Spleen (tissue), 11 donors: ENCODE results near the gene BCO1. TPM values are rescaled to one million over a fixed set of nuclear protein-coding genes. Genes with fewer than 3 reads are reported as not detected.

Experiments
- DNase-seq: peaks from one replicate; pipeline ENCODE4 v3.0.0-alpha.2; 2020
- H3K27ac ChIP-seq, 8 donors: fragments of 200-600 bp; sonication (generic) in 7 of 8; 1 replicate in 4 of 8; 2 replicates in 4 of 8; pipeline versions ENCODE4 v1.5.0 to v1.8.0; 2016 to 2021; ENCODE audit warnings: inconsistent platforms in 4 of 8, mild to moderate bottlenecking in 4 of 8, moderate library complexity in 1 of 8
- H3K27me3 ChIP-seq, 7 donors: fragments of 200-600 bp; sonication (generic) in 6 of 7; replicated peaks in 1 of 7; 1 replicate in 4 of 7; 2 replicates in 3 of 7; pipeline versions ENCODE4 v1.5.0 to v1.8.0; 2016 to 2021; ENCODE audit warnings: inconsistent platforms in 3 of 7, mild to moderate bottlenecking in 1 of 7
- H3K36me3 ChIP-seq, 6 donors: fragments of 200-600 bp; sonication (generic) in 5 of 6; 1 replicate in 4 of 6; 2 replicates in 2 of 6; pipeline versions ENCODE4 v1.5.0 to v1.8.0; 2016 to 2021; ENCODE audit warnings: inconsistent platforms in 2 of 6
- H3K4me1 ChIP-seq, 6 donors: fragments of 200-600 bp; sonication (generic) in 5 of 6; 1 replicate in 3 of 6; 2 replicates in 3 of 6; pipeline versions ENCODE4 v1.5.0 to v1.8.0; 2016 to 2021; ENCODE audit warnings: inconsistent platforms in 3 of 6
- H3K4me3 ChIP-seq, 8 donors: fragments of 200-600 bp; sonication (generic) in 7 of 8; 1 replicate in 4 of 8; 2 replicates in 4 of 8; pipeline versions ENCODE4 v1.5.0 to v1.8.0; 2016 to 2021; ENCODE audit warnings: inconsistent platforms in 4 of 8, mild to moderate bottlenecking in 4 of 8, moderate library complexity in 2 of 8
- H3K9me3 ChIP-seq, 8 donors: fragments of 200-600 bp; sonication (generic) in 7 of 8; 1 replicate in 4 of 8; 2 replicates in 4 of 8; pipeline versions ENCODE4 v1.5.0 to v1.8.0; 2016 to 2021; ENCODE audit warnings: inconsistent platforms in 4 of 8
- POLR2A ChIP-seq, 3 donors: fragments of 450-650 bp; IDR thresholded peaks; one replicate each; pipeline ENCODE4 v1.5.1; 2017; ENCODE audit warnings: antibody characterized with exemption in 3 of 3, mild to moderate bottlenecking in 1 of 3
- POLR2AphosphoS5 ChIP-seq, 3 donors: sonication (generic); formaldehyde crosslinking; IDR thresholded peaks; one replicate each; pipeline ENCODE4 v1.5.1; 2017; ENCODE audit warnings: antibody characterized with exemption in 3 of 3
- WGBS, 5 donors: extraction: QIAGEN DNeasy Blood & Tissue Kit in 3 of 5; methylation state at CpG; one replicate each; pipeline versions ENCODE4 v1.1.5 to v1.1.7; 2013 to 2018; 5-methylcytosine and 5-hydroxymethylcytosine counted together
- intact Hi-C: fragments of 100-400 bp; cut with DNase I; formaldehyde crosslinking; loops from one replicate; pipeline ENCODE4 v1.15.0; 2023; ENCODE audit warnings: low total_unique reads
- polyA plus RNA-seq, 3 donors: library from polyadenylated mRNA; stranded (reverse); fragments of 200-250 nt; gene quantifications; one replicate each; pipeline ENCODE4 v1.2.1, GENCODE V29; 2013
- total RNA-seq, 7 donors: library from RNA; depleted of rRNA in 3 of 7; stranded (reverse); fragments of >200 nt in 3 of 7; fragmentation: NEBNext Ultra II Directional in 4 of 7; extraction: Animal tissue kit (Norgen Biotek cat#: 25700) in 4 of 7; gene quantifications; one replicate each; pipeline versions ENCODE4 v1.1.0 to v1.2.1, GENCODE V29; 2016 to 2021
- TF ChIP-seq, protein P1 (sequence below), 11 experiments: fragments of 200-600 bp in 7 of 11; fragments of 450-650 bp in 4 of 11; sonication (generic) in 4 of 11; IDR thresholded peaks in 8 of 11; conservative IDR thresholded peaks in 3 of 11; 1 replicate in 7 of 11; 2 replicates in 4 of 11; pipeline versions ENCODE4 v1.4.0 to v1.8.0; 2016 to 2021; ENCODE audit warnings: antibody characterized with exemption in 11 of 11, inconsistent platforms in 4 of 11, mild to moderate bottlenecking in 1 of 11
- donor health status: healthy with polysubstance abuse.
- donor health status: DM: no; HTN: no; CAD: no; lungs with moderate emphysema.
- donor health status: DM: no; HTN: no; CAD: no.
- donor health status: Bipolar disorder and iron deficiency.
- donor health status: healthy.
- donor health status: DM: no; HTN: no; CAD: no.
- donor health status: DM: yes; HTN: yes; CAD: no.

BCO1 gene
- total and polyA plus RNA-seq, 10 donors: not detected

GRCh38 chr16:81210807-81211206 is 27.7 kb upstream of the BCO1 start:
- no peaks in the 10 kb centered on the region for H3K36me3 ChIP-seq
- no peaks in the 10 kb centered on the region for H3K4me1 ChIP-seq
- no peak overlapping the region for H3K4me3 ChIP-seq
- peaks cover 0 to 53% (median 0%) of the 10 kb centered on the region in 7 donors for H3K27me3 ChIP-seq
- TF ChIP-seq POLR2A (IDR thresholded peaks at IDR 0.05) (no peak), POLR2AphosphoS5 (IDR thresholded peaks at IDR 0.05) (no peak)
- TF ChIP-seq, protein P1, sequence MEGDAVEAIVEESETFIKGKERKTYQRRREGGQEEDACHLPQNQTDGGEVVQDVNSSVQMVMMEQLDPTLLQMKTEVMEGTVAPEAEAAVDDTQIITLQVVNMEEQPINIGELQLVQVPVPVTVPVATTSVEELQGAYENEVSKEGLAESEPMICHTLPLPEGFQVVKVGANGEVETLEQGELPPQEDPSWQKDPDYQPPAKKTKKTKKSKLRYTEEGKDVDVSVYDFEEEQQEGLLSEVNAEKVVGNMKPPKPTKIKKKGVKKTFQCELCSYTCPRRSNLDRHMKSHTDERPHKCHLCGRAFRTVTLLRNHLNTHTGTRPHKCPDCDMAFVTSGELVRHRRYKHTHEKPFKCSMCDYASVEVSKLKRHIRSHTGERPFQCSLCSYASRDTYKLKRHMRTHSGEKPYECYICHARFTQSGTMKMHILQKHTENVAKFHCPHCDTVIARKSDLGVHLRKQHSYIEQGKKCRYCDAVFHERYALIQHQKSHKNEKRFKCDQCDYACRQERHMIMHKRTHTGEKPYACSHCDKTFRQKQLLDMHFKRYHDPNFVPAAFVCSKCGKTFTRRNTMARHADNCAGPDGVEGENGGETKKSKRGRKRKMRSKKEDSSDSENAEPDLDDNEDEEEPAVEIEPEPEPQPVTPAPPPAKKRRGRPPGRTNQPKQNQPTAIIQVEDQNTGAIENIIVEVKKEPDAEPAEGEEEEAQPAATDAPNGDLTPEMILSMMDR (IDR thresholded peaks at IDR 0.05 in 8 of 11, conservative IDR thresholded peaks at IDR 0.05 in 3 of 11): no peak
- no peak for DNase-seq
- intact Hi-C loops: no loop called here
- 47 to 61% (median 59%) methylated on average over 3 of the region's 3 CpGs for WGBS, 5 donors
- no peak overlapping the region for H3K27ac ChIP-seq
- H3K9me3 ChIP-seq: no peaks in the 10 kb centered on the region

DNA sequence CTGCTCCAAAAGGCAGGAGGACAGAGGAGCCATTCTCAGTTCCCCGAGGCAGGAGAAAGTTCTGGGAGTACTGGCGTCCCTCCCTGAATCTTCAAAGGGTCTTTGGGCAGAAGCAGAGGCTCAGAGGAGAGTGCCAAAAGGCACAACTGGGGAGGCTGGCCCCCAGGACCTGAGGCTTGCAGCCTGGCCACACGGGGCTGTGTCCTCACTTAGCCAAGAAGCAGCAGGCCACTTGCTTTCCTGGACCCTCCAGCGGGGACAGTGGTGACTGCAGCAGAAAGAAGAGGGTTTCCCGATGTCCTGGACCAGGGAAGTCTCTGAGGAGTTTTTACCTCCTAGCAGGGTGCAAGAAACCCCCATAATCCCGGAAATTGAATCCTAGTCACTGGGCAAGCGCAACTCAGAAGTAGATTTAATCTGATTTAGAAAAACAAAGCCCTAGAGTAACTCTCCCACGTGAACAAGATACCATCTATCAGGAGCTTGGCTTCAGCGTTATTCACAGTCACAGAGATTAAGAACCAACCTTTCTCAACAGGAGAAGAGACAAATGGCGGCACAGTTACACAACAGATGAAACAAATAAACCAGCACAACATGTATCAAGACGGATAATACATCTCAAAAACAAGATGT is 25.5 kb upstream of the BCO1 start:
- peaks cover 0 to 50% (median 0%) of the 10 kb centered on the region in 7 donors for H3K27me3 ChIP-seq
- H3K27ac ChIP-seq: no peak overlapping the region
- intact Hi-C loops: no loop called here
- TF ChIP-seq POLR2AphosphoS5 (IDR thresholded peaks at IDR 0.05) (no peak), POLR2A (IDR thresholded peaks at IDR 0.05) (no peak)
- TF ChIP-seq, protein P1 (IDR thresholded peaks at IDR 0.05 in 8 of 11, conservative IDR thresholded peaks at IDR 0.05 in 3 of 11): no peak
- H3K9me3 ChIP-seq: no peaks in the 10 kb centered on the region
- H3K4me1 ChIP-seq: no peaks in the 10 kb centered on the region
- H3K36me3 ChIP-seq: no peaks in the 10 kb centered on the region
- H3K4me3 ChIP-seq: no peak overlapping the region
- 60 to 74% (median 63%) methylated on average over 10 to 11 of the region's 11 CpGs for WGBS, 5 donors
- DNase-seq: no peak

DNA sequence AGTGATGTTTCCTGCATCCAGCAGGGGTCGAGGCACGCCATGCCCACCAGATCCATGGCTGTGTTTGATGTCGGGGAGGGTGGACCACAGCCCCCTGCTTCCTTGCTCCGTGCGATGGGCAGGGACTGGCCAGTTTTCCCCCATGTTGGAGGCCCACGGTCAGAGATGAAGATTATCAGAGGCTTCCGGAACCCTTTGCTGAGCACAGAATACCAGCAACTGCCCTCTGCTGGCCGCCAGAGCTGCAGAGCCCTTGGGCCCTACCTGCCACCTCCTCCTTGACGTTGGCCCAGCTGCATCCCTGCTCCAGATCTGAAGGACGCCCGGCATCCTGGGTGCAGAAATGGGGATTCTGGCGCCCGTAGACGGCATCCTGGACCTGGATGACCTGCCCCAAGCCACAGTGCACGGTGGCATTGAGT is 23.7 kb upstream of the BCO1 start:
- 44 to 56% (median 50%) methylated on average over 7 to 15 of the region's 15 CpGs for WGBS, 5 donors
- Histone ChIP-seq H3K9me3 (no peaks in the 10 kb centered on the region), H3K27me3 (peaks cover 0 to 34% (median 0%) of the 10 kb centered on the region in 7 donors)

GRCh38 chr16:81216114-81216513 is 22.4 kb upstream of the BCO1 start:
- no peak for DNase-seq
- TF ChIP-seq, protein P1 (IDR thresholded peaks at IDR 0.05 in 8 of 11, conservative IDR thresholded peaks at IDR 0.05 in 3 of 11): no peak
- TF ChIP-seq POLR2AphosphoS5 (IDR thresholded peaks at IDR 0.05) (no peak), POLR2A (IDR thresholded peaks at IDR 0.05) (no peak)
- no peaks in the 10 kb centered on the region for H3K9me3 ChIP-seq
- H3K27me3 ChIP-seq: peaks cover 0 to 26% (median 0%) of the 10 kb centered on the region in 7 donors
- no peak overlapping the region for H3K4me3 ChIP-seq
- H3K4me1 ChIP-seq: no peaks in the 10 kb centered on the region
- no peaks in the 10 kb centered on the region for H3K36me3 ChIP-seq
- H3K27ac ChIP-seq: no peak overlapping the region
- intact Hi-C loops: no loop called here
- WGBS, 5 donors: 87 to 94% (median 88%) methylated on average over 15 to 16 of the region's 16 CpGs

More for the DNA sequence above, 23.7 kb upstream of the BCO1 start:
- no peak for DNase-seq
- H3K4me1 ChIP-seq: no peaks in the 10 kb centered on the region
- intact Hi-C loops: no loop called here
- no peak overlapping the region for H3K4me3 ChIP-seq
- H3K27ac ChIP-seq: no peak overlapping the region
- no peaks in the 10 kb centered on the region for H3K36me3 ChIP-seq
- TF ChIP-seq, protein P1 (IDR thresholded peaks at IDR 0.05 in 8 of 11, conservative IDR thresholded peaks at IDR 0.05 in 3 of 11): no peak
- TF ChIP-seq POLR2A (IDR thresholded peaks at IDR 0.05) (no peak), POLR2AphosphoS5 (IDR thresholded peaks at IDR 0.05) (no peak)
